ENCODE data around the gene XPO1.
"Not testable (repeated sequence)": the region's sequence is repeated elsewhere in the genome, so short reads cannot be mapped to it uniquely, and the experiment has no call there.

Gene XPO1

DNA sequence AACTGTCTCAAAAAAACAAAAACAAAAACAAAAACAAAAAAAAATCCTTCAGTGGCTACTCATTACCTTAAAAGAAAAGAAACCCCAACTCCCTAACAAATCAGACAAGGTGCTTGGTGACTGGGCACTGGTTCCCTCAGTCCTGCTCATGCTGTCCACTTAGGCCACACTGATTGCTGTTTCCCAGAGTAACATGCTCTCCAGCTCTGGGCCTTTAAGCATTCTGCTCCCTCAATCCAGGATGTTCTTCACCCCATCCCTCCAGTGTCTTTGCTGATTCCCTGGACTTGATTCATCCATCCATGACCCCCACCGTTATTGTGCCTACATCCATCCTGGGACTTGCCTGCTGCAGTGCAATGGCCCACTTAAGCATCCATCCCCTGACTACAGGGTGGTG lies 16.4 kb upstream of the XPO1 start:
- Histone ChIP-seq H3K27me3 (ENCODE audit: control insufficient read depth, insufficient read depth, low read length) (peaks cover 12% of the 10 kb centered on the region), H3K9ac (ENCODE audit: low read depth, low read length) (no peak overlapping the region), H3K4me2 (ENCODE audit: low read length) (no peak overlapping the region), H3K9me3 (replicated peaks; ENCODE audit: low read length) (no peaks in the 10 kb centered on the region), H3K36me3 (ENCODE audit: insufficient read depth, low read length) (no peaks in the 10 kb centered on the region), H3K4me1 (ENCODE audit: control insufficient read depth, insufficient read depth, low read length) (no peaks in the 10 kb centered on the region), H3K4me3 (ENCODE audit: low read length) (no peak overlapping the region)

DNA sequence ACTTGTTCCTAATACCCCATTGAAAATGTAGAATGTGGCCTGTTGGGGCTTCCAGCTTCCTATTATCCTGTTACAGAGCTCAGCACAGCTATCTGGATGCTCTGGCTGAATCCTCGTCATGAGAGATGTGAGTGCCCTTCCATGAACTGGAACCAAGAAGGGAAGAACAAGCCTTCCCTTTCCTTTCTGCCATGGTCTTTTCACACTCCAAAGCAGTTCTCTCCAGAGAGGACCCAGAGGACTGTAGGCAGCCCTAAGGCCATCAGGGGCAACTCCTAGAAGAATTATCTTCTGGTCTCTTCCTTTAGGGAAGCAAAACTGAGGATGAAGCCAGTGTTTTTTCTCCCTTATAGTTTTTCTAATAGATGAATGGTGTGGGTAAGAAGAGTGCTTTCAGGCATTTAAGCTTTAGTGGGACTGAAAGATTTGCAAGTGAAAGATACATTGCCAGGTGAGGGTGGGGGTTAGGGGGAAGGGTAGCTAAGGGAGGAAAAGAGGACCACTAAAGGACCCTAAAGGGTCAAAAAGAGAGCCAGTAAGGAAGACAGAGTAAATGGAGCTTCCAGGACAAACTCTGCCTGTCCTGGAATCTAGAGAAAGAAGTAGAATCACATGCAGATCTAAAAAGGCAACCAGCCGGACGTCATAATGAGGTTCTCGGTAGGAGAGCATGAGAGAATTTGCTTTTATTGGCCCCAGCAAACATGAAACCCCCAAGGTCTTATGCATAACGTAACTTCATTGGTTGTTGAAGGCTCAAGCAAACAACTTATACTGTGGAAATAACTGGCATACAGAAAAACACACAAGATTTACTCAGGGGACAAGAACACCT lies 12.4 kb upstream of the XPO1 start:
- Histone ChIP-seq H3K4me3 (ENCODE audit: low read length) (no peak overlapping the region), H3K4me1 (ENCODE audit: control insufficient read depth, insufficient read depth, low read length) (no peaks in the 10 kb centered on the region), H3K36me3 (ENCODE audit: insufficient read depth, low read length) (no peaks in the 10 kb centered on the region), H3K4me2 (ENCODE audit: low read length) (no peak overlapping the region), H3K27me3 (ENCODE audit: control insufficient read depth, insufficient read depth, low read length) (peaks cover 12% of the 10 kb centered on the region), H3K9me3 (replicated peaks; ENCODE audit: low read length) (no peaks in the 10 kb centered on the region), H3K9ac (ENCODE audit: low read depth, low read length) (no peak overlapping the region)

DNA sequence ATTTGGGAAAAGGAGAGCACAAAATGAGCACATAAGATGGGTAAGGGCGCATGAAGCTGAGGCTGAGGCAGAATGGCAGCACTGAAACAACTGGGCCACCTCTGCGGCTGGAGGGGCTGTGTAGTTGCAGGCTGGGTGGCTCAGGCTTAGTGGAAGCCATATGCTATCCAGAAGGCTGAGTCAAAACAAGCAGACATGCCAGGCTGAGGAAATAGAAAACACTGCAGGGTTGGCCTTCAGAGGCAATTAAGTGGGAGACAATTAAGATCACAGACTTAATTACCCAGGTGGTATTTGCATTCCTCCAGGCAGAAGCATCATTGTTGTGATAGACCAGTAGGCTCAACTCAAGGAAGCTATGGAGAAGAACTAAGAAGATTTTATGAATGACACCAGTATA lies 11.4 kb upstream of the XPO1 start:
- Histone ChIP-seq H3K4me1 (ENCODE audit: control insufficient read depth, insufficient read depth, low read length) (no peaks in the 10 kb centered on the region), H3K9ac (ENCODE audit: low read depth, low read length) (no peak overlapping the region), H3K4me2 (ENCODE audit: low read length) (no peak overlapping the region), H3K4me3 (ENCODE audit: low read length) (no peak overlapping the region), H3K27me3 (ENCODE audit: control insufficient read depth, insufficient read depth, low read length) (peaks cover 12% of the 10 kb centered on the region), H3K9me3 (replicated peaks; ENCODE audit: low read length) (no peaks in the 10 kb centered on the region), H3K36me3 (ENCODE audit: insufficient read depth, low read length) (no peaks in the 10 kb centered on the region)

DNA sequence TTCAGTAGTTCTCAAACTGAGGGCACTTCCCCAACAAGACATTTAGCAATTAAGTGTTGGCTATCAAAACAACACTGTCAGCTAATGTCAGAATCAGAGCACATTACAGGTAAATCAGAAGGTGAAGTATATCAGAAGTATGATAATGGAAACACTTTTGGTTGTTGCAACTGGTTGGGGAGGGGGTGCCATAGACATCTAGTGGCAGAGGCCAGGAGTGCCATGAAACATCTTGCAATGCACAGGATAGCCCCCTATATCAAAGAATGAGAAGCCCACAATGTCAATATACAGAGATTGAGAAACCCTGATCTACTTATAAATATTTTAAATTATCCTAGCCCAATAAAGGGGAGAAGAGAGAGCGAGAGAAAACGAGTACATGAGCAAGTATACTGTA lies 4.9 kb upstream of the XPO1 start:
- Histone ChIP-seq H3K36me3 (ENCODE audit: insufficient read depth, low read length) (no peaks in the 10 kb centered on the region), H3K4me3 (ENCODE audit: low read length) (no peak overlapping the region), H3K9me3 (replicated peaks; ENCODE audit: low read length) (no peaks in the 10 kb centered on the region), H3K4me2 (ENCODE audit: low read length) (no peak overlapping the region), H3K27me3 (ENCODE audit: control insufficient read depth, insufficient read depth, low read length) (no peaks in the 10 kb centered on the region), H3K9ac (ENCODE audit: low read depth, low read length) (no peak overlapping the region), H3K4me1 (ENCODE audit: control insufficient read depth, insufficient read depth, low read length) (peaks cover 8% of the 10 kb centered on the region)

DNA sequence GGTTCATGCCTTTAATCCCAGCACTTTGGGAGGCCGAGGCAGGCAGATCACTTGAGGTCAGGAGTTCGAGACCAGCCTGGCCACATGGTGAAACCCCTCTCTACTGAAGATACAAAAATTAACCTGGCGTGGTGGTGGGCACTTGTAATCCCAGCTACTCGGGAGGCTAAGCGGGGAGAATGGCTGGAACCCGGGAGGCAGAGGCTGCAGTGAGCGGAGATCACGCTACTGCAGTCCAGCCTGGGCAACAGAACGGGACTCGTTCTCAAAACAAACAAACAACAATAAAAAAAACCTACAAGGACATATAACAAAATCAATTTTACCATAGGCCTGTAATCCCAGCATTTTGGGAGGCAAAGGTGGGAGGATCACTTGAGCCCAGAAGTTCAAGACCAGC lies 2.0 kb upstream of the XPO1 start:
- H3K9ac ChIP-seq (ENCODE audit: low read depth, low read length); H3K4me3 ChIP-seq (ENCODE audit: low read length); H3K9me3 ChIP-seq (replicated peaks; ENCODE audit: low read length); H3K27me3 ChIP-seq (ENCODE audit: control insufficient read depth, insufficient read depth, low read length); H3K4me1 ChIP-seq (ENCODE audit: control insufficient read depth, insufficient read depth, low read length); H3K36me3 ChIP-seq (ENCODE audit: insufficient read depth, low read length); H3K4me2 ChIP-seq (ENCODE audit: low read length): not testable (repeated sequence)

DNA sequence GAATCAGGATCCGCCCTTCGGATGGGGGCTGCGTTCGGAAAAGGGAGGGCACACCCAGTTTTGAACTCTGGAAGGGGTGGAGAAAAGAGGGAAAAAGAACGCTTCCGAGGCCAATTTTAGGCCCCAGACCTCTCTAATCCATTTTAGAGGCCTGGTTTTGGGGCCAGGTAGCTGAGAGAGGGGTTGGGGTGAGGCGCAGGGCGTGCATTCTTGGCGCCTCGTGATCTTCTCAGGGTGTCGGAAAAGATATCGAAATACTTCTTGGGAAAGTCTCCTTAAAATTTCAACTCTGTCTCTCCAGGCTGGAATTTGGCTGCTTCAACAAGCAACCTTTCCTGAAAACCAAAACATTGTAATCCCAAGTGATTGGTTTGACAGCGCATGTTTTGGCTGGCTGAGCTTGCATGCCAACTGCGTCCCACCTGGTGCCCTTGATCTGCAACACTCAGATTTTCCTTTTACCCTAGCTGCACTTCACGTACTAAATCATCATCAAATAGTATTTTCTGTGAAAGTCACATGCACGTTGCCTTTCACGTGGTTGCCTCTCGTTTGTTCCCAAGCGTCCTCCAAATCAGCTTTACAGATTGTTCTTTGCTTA lies 864 bp upstream of the XPO1 start:
- H3K4me3 ChIP-seq (ENCODE audit: low read length): peak overlapping the region; percentile 78
- peak overlapping the region; percentile 92 for H3K9ac ChIP-seq (ENCODE audit: low read depth, low read length)
- no peaks in the 10 kb centered on the region for H3K27me3 ChIP-seq (ENCODE audit: control insufficient read depth, insufficient read depth, low read length)
- H3K36me3 ChIP-seq (ENCODE audit: insufficient read depth, low read length): no peaks in the 10 kb centered on the region
- peak overlapping the region; percentile 94 for H3K4me2 ChIP-seq (ENCODE audit: low read length)
- H3K9me3 ChIP-seq (replicated peaks; ENCODE audit: low read length): no peaks in the 10 kb centered on the region
- H3K4me1 ChIP-seq (ENCODE audit: control insufficient read depth, insufficient read depth, low read length): peaks cover 16% of the 10 kb centered on the region

DNA sequence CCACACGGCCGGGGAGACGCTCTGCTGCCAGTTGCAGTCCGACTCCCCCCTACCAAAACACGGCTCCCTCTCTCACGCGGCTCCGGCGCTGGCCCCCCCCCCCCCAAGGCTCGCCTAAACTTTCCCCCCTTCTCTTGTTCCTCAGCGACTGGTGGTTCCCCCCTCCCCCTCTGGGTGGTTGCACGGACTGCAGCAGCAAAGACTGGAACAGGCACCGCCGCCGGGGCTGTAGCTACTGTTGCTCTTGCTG lies 281 bp downstream of the XPO1 start:
- H3K4me1 ChIP-seq (ENCODE audit: control insufficient read depth, insufficient read depth, low read length): peaks cover 22% of the 10 kb centered on the region
- H3K36me3 ChIP-seq (ENCODE audit: insufficient read depth, low read length): no peaks in the 10 kb centered on the region
- peak overlapping the region; percentile 92 for H3K9ac ChIP-seq (ENCODE audit: low read depth, low read length)
- H3K4me2 ChIP-seq (ENCODE audit: low read length): peak overlapping the region; percentile 94
- no peaks in the 10 kb centered on the region for H3K9me3 ChIP-seq (replicated peaks; ENCODE audit: low read length)
- H3K4me3 ChIP-seq (ENCODE audit: low read length): peak overlapping the region; percentile 78
- no peaks in the 10 kb centered on the region for H3K27me3 ChIP-seq (ENCODE audit: control insufficient read depth, insufficient read depth, low read length)

DNA sequence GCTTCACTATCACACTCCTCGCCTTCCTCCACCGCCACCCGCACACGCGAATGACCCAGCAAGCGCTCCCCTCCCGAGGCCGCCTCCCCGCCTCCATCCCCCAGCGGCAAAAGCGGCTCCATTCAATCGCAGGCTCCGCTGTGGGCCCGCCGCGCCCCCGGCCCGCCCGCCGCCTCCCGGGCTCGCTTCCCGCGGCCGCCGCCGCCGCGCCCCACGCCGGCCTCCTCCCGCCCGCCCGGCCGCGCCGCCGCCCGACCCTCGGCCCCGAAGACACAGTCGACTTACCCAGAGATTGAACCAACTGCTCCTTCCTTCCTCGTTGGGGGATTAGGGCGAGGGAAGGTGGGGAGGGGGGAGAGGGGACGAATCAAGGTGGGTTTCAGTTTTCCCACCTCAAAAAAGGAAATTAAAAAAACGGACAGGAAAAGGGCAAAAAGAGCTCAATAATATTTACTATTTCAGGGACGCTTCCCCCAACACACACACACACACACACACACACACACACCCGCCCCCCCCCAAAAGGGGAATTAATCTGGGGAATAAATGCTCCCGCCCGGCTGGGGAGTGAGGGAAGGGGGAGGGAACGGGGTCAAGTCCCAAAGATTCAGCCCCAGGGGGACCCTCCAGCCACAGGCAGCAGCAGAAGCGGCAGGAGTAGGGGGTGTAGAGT lies 743 bp downstream of the XPO1 start:
- Histone ChIP-seq H3K9me3 (replicated peaks; ENCODE audit: low read length) (no peaks in the 10 kb centered on the region), H3K4me2 (ENCODE audit: low read length) (peak overlapping the region; percentile 94), H3K4me3 (ENCODE audit: low read length) (peak overlapping the region; percentile 78), H3K36me3 (ENCODE audit: insufficient read depth, low read length) (no peaks in the 10 kb centered on the region), H3K27me3 (ENCODE audit: control insufficient read depth, insufficient read depth, low read length) (no peaks in the 10 kb centered on the region), H3K9ac (ENCODE audit: low read depth, low read length) (peak overlapping the region; percentile 92), H3K4me1 (ENCODE audit: control insufficient read depth, insufficient read depth, low read length) (peaks cover 22% of the 10 kb centered on the region)

DNA sequence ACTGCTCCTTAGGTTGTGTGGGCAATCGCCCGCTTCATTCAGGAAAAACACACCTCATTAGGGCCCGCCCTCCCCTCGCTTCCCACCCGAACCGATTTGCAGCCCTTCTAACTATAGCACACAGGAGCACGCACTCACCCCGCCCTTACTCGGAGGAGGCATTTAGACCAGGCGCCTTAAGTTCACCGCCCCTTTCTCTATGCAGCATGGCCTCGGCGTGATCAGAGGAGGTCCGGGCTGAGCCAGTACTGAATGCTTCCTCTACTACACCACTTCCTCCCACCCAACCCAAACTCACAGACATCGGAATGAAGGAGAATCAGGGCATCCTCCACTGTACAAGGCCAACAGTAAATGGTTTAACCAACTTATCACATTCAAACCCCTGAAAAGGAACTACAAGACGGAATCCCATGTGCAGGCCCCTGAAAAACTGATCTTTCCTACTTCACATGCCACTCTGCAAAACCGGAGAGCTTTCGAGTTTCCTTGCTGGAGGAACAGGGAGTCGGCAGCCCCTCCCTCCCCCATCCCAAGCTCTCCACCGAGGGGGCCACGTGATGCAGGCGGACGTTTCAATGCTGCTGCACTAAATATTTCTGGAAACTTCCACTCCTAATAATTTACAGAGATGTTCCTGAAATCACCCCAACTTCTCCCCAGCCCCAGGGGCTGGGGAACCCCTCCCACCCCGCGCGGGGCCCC lies 1.4 kb downstream of the XPO1 start:
- Histone ChIP-seq H3K4me2 (ENCODE audit: low read length) (peak overlapping the region; percentile 94), H3K4me1 (ENCODE audit: control insufficient read depth, insufficient read depth, low read length) (peaks cover 22% of the 10 kb centered on the region), H3K9ac (ENCODE audit: low read depth, low read length) (peak overlapping the region; percentile 92), H3K4me3 (ENCODE audit: low read length) (peak overlapping the region; percentile 78), H3K36me3 (ENCODE audit: insufficient read depth, low read length) (no peaks in the 10 kb centered on the region), H3K27me3 (ENCODE audit: control insufficient read depth, insufficient read depth, low read length) (no peaks in the 10 kb centered on the region), H3K9me3 (replicated peaks; ENCODE audit: low read length) (no peaks in the 10 kb centered on the region)

DNA sequence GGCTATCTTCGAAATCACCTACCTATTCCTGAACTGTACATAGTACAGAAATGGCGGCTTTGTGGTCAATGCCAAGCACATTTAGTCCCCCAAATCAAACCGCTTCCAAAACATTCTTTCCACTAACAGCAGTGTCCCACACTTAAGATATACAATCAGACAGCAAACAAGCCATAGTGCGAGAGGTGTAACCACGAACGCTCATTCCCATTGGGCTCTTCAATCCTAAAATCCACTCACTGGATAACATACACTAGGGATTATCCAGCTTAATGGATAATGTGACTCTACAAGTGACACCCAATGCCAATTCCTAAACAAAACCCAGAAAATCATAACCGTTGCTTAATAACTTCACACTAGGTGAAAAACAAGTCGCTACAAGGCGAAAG lies 2.0 kb downstream of the XPO1 start:
- Histone ChIP-seq H3K9me3 (replicated peaks; ENCODE audit: low read length) (no peaks in the 10 kb centered on the region), H3K4me1 (ENCODE audit: control insufficient read depth, insufficient read depth, low read length) (peaks cover 22% of the 10 kb centered on the region), H3K4me2 (ENCODE audit: low read length) (peak overlapping the region; percentile 94), H3K4me3 (ENCODE audit: low read length) (peak overlapping the region; percentile 78), H3K36me3 (ENCODE audit: insufficient read depth, low read length) (no peaks in the 10 kb centered on the region), H3K27me3 (ENCODE audit: control insufficient read depth, insufficient read depth, low read length) (no peaks in the 10 kb centered on the region), H3K9ac (ENCODE audit: low read depth, low read length) (peak overlapping the region; percentile 92)

DNA sequence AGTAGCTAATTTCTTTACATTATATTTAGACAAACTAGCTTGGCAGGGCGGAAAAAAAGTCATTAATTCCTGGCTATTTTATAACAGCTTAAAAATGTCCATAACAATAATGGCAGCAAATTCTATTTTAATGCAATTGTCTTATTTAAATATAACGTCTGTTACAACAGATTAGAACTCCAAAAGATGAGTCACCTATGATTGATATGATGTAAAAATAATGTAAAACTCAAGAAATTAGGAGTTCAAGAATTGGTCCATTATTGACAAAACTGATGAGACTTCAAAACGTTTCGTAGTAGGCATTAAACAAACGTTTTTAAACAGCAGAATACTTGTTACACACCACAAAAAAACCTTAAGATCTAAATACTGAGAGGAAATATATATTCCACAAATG lies 2.7 kb downstream of the XPO1 start:
- Histone ChIP-seq H3K9me3 (replicated peaks; ENCODE audit: low read length) (no peaks in the 10 kb centered on the region), H3K4me3 (ENCODE audit: low read length) (peak overlapping the region; percentile 78), H3K27me3 (ENCODE audit: control insufficient read depth, insufficient read depth, low read length) (no peaks in the 10 kb centered on the region), H3K9ac (ENCODE audit: low read depth, low read length) (peak overlapping the region; percentile 92), H3K36me3 (ENCODE audit: insufficient read depth, low read length) (no peaks in the 10 kb centered on the region), H3K4me2 (ENCODE audit: low read length) (peak overlapping the region; percentile 94), H3K4me1 (ENCODE audit: control insufficient read depth, insufficient read depth, low read length) (peaks cover 23% of the 10 kb centered on the region)

Measured in skeletal muscle satellite cell (primary cell).